Mesothelial cell of epicardium (in vitro differentiated cells): ENCODE measurements around the gene WWOX. TPM values are rescaled to one million over a fixed set of nuclear protein-coding genes. Genes with fewer than 3 reads are reported as not detected.

Experiments
- DNase-seq, 2 experiments: peaks; one replicate each; pipeline ENCODE4 v3.0.0; 2021; ENCODE audit warnings: low spot score in 2 of 2; ENCODE audit not compliant: unreplicated experiment in 2 of 2
- H3K27ac Mint-ChIP-seq: 2 replicates; pipeline ENCODE4 v1.8.0; 2021; ENCODE audit warnings: mixed read lengths
- H3K27me3 Mint-ChIP-seq: 2 replicates; pipeline ENCODE4 v1.8.0; 2021; ENCODE audit warnings: low read depth, mixed read lengths
- H3K36me3 Mint-ChIP-seq: 2 replicates; pipeline ENCODE4 v1.8.0; 2021; ENCODE audit warnings: mixed read lengths
- H3K4me1 Mint-ChIP-seq: 2 replicates; pipeline ENCODE4 v1.8.0; 2021; ENCODE audit warnings: mixed read lengths
- H3K4me3 Mint-ChIP-seq: 2 replicates; pipeline ENCODE4 v1.8.0; 2021; ENCODE audit warnings: mild to moderate bottlenecking, moderate library complexity, mixed read lengths
- H3K9me3 Mint-ChIP-seq: 2 replicates; pipeline ENCODE4 v1.8.0; 2021; ENCODE audit warnings: mixed read lengths
- total RNA-seq: library from RNA; stranded (reverse); gene quantifications from 3 replicates; pipeline ENCODE4 v1.2.1, GENCODE V29; 2021
- TF ChIP-seq, protein P1 (sequence below): fragments of 200-600 bp; sonication (generic); IDR thresholded peaks from one replicate; pipeline ENCODE4 v1.5.0; 2021; ENCODE audit warnings: antibody characterized with exemption; ENCODE audit not compliant: unreplicated experiment

The WWOX gene
- total RNA-seq, 1 donor from 2014 or later, result 29.7 TPM

DNA sequence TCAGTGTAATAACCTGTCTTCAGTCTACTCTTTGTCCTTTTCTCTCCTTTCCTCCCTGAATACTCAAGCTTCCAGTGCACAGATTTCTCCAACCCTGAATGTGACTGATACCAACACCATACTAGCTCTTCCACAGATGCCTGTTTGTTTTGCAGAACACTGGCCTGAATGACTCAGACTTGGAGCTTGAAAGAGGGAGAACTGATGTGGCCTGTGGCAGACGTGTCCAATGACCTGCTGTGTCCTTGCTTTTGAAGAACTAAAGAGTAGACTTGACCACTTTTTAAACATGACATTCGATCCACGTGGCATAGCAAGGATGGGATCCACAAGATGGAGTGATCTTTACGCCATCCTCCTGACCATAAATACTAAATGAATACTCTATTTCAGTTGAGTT is 361.0 kb downstream of the WWOX start:
- H3K9me3 Mint-ChIP-seq, result peaks cover 6% of the 10 kb centered on the region
- TF ChIP-seq, protein P1, sequence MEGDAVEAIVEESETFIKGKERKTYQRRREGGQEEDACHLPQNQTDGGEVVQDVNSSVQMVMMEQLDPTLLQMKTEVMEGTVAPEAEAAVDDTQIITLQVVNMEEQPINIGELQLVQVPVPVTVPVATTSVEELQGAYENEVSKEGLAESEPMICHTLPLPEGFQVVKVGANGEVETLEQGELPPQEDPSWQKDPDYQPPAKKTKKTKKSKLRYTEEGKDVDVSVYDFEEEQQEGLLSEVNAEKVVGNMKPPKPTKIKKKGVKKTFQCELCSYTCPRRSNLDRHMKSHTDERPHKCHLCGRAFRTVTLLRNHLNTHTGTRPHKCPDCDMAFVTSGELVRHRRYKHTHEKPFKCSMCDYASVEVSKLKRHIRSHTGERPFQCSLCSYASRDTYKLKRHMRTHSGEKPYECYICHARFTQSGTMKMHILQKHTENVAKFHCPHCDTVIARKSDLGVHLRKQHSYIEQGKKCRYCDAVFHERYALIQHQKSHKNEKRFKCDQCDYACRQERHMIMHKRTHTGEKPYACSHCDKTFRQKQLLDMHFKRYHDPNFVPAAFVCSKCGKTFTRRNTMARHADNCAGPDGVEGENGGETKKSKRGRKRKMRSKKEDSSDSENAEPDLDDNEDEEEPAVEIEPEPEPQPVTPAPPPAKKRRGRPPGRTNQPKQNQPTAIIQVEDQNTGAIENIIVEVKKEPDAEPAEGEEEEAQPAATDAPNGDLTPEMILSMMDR, result no peak
- no peak overlapping the region for H3K4me3 Mint-ChIP-seq
- H3K27me3 Mint-ChIP-seq, result peaks cover 5% of the 10 kb centered on the region
- no peak overlapping the region for H3K27ac Mint-ChIP-seq
- peaks cover 6% of the 10 kb centered on the region for H3K36me3 Mint-ChIP-seq
- H3K4me1 Mint-ChIP-seq, result peaks cover 29% of the 10 kb centered on the region
- DNase-seq, result no peak

DNA sequence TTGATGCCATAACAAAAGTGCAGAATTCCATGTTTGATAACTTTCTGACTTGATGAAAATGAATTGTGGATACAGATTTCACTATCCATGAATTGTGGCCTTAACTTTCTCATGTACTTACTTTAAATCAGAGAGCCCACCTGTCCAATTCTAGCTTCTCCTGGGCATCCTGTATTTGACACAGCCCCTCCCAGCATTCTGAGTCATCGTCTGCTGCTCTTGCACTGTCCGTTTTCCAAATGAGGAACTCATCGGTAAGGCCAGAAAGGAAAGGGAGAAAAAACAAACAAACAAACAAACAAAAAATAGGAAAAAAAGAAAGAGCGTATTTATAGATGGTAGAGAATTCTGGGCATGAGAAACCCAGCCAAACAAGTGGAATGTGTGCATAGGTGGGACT is 361.6 kb downstream of the WWOX start:
- Mint-ChIP-seq H3K9me3 (peaks cover 6% of the 10 kb centered on the region), H3K27me3 (peaks cover 5% of the 10 kb centered on the region), H3K27ac (peak overlapping the region; percentile 58), H3K4me3 (no peak overlapping the region), H3K4me1 (peaks cover 29% of the 10 kb centered on the region), H3K36me3 (peaks cover 6% of the 10 kb centered on the region)
- TF ChIP-seq, protein P1, result no peak
- no peak for DNase-seq

DNA sequence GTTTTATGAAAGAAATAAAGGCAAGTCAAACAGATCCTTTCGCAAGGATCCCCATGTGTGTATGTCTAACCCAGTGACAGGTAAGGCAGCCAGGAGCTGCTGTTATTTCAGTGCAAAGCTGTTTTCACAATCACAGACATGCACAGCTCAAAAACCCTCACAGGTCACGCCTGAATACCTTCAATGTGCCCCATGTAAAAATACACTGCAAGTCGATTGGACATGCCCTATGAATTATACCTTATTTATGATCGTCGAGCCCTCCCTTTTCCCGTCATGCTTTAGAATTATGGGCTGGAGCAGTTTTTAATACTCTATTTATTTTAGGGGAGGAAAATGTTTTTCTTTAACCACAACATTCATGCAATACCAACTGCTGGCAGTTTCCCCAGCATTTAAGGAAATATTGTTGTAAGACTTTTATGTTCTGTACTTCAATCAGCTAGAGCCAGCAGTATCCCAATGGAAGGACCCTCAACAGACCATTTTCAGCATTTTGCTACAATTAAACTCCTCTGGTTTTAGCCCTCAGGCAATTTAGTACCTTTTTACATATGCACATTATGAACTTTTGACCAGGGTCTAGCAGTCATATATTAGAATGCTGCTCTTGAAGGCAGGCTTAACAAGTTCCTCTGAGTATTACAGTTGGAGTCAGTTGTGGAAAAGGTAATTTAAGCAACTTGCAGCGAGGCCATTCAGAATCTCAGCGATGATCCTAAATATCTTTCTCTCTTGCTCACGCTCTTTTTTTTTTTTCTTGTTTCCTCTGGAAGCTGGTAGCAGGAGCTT is 362.2 kb downstream of the WWOX start:
- Mint-ChIP-seq H3K4me1 (peaks cover 29% of the 10 kb centered on the region), H3K27ac (peak overlapping the region; percentile 58), H3K9me3 (peaks cover 6% of the 10 kb centered on the region), H3K4me3 (peak overlapping the region; percentile 42), H3K27me3 (peaks cover 5% of the 10 kb centered on the region), H3K36me3 (peaks cover 6% of the 10 kb centered on the region)
- TF ChIP-seq, protein P1, result no peak
- DNase-seq, result no peak

DNA sequence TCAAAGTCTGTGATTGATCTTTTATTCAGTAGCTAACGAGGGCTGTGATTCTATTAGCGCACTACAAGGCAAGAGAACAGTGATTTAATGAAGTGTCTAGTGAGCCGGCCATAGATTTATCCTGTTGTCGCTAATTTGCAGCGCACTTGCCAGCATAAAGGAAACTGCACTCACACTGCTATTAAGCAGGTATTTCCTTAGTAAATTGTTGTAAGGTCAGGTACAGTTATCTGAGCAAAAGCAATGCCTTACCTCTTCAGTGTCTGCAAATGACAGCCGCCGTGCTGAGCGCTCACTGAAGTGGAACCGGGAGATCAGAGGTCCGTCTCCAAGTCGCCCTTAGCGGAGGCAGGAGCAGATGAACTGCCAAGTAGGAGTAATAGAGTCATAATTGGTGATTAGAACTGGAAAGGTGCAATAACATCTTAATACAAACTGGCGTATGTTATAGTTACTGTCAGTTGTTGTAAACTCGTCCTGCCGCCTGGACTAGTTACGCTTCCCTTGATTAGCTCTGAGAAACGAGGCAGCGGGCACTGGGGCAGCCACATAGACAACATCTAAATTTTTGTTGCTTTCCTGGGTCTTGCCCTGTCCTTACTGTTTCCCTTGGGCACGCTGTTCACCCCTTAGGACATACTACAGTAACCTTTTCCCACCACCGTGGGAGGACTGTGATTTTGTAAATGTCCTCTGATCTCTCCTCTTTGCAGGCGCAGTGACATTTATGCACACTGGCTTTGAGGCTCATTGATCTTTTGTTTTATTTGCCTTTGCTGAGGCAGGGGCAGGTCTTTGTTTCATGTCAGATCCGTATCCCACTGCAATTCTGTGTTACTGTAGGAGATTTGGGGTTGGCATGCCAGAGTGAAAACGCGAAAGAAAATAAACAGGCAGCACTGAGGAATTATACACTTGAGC is 363.1 kb downstream of the WWOX start:
- peaks cover 6% of the 10 kb centered on the region for H3K36me3 Mint-ChIP-seq
- H3K9me3 Mint-ChIP-seq, result peaks cover 6% of the 10 kb centered on the region
- H3K27ac Mint-ChIP-seq, result peak overlapping the region; percentile 58
- peaks cover 29% of the 10 kb centered on the region for H3K4me1 Mint-ChIP-seq
- TF ChIP-seq, protein P1, result no peak
- H3K27me3 Mint-ChIP-seq, result peaks cover 5% of the 10 kb centered on the region
- peak overlapping the region; percentile 42 for H3K4me3 Mint-ChIP-seq
- no peak for DNase-seq

DNA sequence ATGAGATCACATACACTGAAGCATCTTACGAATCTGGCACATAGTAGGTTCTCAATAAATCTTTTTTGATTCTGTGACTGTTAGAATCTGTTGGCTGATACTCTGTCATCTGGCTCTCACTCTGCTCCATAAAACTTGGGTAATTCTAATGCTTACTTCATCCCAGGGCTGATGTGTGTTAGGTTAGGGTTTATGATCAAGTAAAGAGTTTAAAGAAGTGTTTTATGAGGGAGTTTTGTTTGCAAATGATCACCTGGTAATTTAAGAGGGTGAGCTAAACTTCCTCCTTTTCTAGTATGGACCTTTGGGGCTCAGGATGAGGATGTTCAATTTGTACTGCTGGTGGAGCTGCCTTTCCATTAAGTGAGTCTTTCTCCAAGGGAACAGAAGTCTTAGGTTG is 364.1 kb downstream of the WWOX start:
- TF ChIP-seq, protein P1, result no peak
- Mint-ChIP-seq H3K27ac (no peak overlapping the region), H3K4me1 (peaks cover 29% of the 10 kb centered on the region), H3K9me3 (peaks cover 6% of the 10 kb centered on the region), H3K4me3 (no peak overlapping the region), H3K27me3 (peaks cover 5% of the 10 kb centered on the region), H3K36me3 (peaks cover 6% of the 10 kb centered on the region)
- no peak for DNase-seq
